ENCODE data around the gene SMIM5.

GRCh38 chr17:75622076-75622475, 11.2 kb upstream of the SMIM5 start:
- TF ChIP-seq KDM1A (IDR thresholded peaks at IDR 0.05) (no peak), E2F5 (CRISPR knock-in tag; IDR thresholded peaks at IDR 0.05) (no peak), GABPB2 (CRISPR knock-in tag; conservative IDR thresholded peaks at IDR 0.05) (no peak), CTCF (IDR thresholded peaks at IDR 0.05 in 2 of 3, conservative IDR thresholded peaks at IDR 0.05 in 1 of 3; ENCODE audit: insufficient read depth in 2 of 3, low read depth in 1 of 3, low read length in 3 of 3) (no peak), HDAC1 (IDR thresholded peaks at IDR 0.05) (no peak), GTF3C2 (IDR thresholded peaks at IDR 0.05; ENCODE audit: borderline replicate concordance, extremely low read depth, insufficient read length) (no peak), ZBTB7A (IDR thresholded peaks at IDR 0.05; ENCODE audit: borderline replicate concordance, control insufficient read depth, low read depth, low read length) (no peak), CREB3 (tag; conservative IDR thresholded peaks at IDR 0.05; ENCODE audit: low read depth) (no peak), SNRNP70 (optimal IDR thresholded peaks at IDR 0.05; ENCODE audit: low read depth, low read length) (no peak)
